Measurements from ENCODE around the gene XYLT1. TPM values are rescaled to one million over a fixed set of nuclear protein-coding genes. Genes with fewer than 3 reads are reported as not detected.

Gene XYLT1
- total RNA-seq, 1 experiment from 2014 or later = not detected

DNA sequence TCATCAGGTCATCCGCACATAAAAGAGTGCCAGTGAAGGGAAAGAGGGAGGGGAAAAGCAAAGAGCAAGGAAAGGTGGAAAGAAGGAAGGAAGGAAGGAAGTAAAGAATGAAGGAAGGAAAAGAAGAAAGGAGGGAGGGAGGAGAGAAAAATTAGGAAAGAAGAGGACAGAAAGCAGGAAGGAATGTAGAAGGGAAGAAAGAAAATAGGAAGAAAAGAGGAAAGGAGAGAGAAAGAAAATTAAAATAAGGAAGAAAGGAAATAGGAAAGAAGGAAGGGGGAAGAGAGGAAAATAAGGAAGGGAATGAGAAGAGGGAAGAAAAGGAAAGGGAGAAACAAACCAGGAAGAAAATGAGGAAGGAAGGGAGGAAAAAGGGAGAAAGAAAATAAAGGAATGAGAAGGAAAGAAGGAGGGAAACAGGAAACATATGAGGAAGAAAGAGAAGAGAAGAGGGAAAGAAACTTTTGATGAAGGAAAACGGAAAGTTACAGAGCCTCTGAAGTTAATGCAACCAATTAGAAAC, 212.6 kb downstream of the XYLT1 start:
- ATAC-seq (no peak), DNase-seq (no peak)
- no peak overlapping the region for H3K27ac ChIP-seq (ENCODE audit: low read length)
- no peaks in the 10 kb centered on the region for H3K36me3 ChIP-seq (ENCODE audit: low read depth, low read length)
- intact Hi-C loops (cut with micrococcal nuclease) = no loop called here
- H3K4me2 ChIP-seq (ENCODE audit: low read length) = no peak overlapping the region
- H3K27me3 ChIP-seq (ENCODE audit: low read length) = no peaks in the 10 kb centered on the region
- no TSS peak for BruUV-seq (replicated peaks)
- ChIA-PET CTCF (no interaction called here), POLR2A (ENCODE audit: unreplicated experiment) (no interaction called here)
- no peak overlapping the region for H3K4me3 ChIP-seq (ENCODE audit: low read length)
- H3K79me2 ChIP-seq (ENCODE audit: low read length) = no peaks in the 10 kb centered on the region
- H4K20me1 ChIP-seq (ENCODE audit: low read length) = no peaks in the 10 kb centered on the region
- H2AFZ ChIP-seq (ENCODE audit: low read length) = no peak overlapping the region
- no peaks in the 10 kb centered on the region for H3K9me2 ChIP-seq (replicated peaks; ENCODE audit: low read length)
- no peaks in the 10 kb centered on the region for H3K9me3 ChIP-seq (ENCODE audit: low read length)
- TF ChIP-seq EZH2phosphoT487 (IDR thresholded peaks at IDR 0.05; ENCODE audit: borderline replicate concordance, low read length) = no peak
- TF ChIP-seq, protein P1, sequence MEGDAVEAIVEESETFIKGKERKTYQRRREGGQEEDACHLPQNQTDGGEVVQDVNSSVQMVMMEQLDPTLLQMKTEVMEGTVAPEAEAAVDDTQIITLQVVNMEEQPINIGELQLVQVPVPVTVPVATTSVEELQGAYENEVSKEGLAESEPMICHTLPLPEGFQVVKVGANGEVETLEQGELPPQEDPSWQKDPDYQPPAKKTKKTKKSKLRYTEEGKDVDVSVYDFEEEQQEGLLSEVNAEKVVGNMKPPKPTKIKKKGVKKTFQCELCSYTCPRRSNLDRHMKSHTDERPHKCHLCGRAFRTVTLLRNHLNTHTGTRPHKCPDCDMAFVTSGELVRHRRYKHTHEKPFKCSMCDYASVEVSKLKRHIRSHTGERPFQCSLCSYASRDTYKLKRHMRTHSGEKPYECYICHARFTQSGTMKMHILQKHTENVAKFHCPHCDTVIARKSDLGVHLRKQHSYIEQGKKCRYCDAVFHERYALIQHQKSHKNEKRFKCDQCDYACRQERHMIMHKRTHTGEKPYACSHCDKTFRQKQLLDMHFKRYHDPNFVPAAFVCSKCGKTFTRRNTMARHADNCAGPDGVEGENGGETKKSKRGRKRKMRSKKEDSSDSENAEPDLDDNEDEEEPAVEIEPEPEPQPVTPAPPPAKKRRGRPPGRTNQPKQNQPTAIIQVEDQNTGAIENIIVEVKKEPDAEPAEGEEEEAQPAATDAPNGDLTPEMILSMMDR (conservative IDR thresholded peaks at IDR 0.05; ENCODE audit: low read depth, low read length) = no peak
- no peak for TF ChIP-seq EZH2 (IDR thresholded peaks at IDR 0.05; ENCODE audit: low read length, unreplicated experiment)
- H3K4me1 ChIP-seq (ENCODE audit: insufficient read depth, low read length) = no peaks in the 10 kb centered on the region
- H3K9ac ChIP-seq (ENCODE audit: low read length) = no peak overlapping the region
- H3F3A ChIP-seq (ENCODE audit: low read length, unreplicated experiment) = no peaks in the 10 kb centered on the region

DNA sequence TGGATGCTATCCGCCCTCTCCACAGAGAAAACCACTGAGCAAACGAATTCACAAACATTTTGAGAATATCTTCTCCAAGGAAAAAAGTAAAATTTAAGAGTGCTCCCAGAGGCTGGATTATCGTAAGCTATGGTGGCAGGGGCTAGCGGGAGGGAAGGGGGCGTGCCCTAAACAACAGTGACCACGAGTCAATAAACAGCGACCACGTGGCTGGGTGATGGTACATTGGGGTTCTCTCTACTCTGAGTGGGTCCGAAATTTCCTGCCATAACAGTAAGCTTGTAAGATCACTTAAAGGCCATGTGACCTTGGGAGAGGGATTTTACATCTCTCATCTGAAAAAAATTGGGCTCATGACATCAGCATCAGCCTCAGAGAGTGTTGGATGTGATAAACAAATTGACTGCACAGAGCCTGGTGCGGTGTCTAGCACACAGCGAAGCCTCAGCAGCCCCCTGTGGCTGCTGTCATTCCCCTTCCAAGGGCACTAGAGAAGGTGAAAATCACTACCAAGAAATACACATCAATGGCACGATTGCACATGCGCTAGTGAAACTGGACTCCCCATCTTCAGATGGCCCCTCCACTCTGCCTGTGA, 213.2 kb downstream of the XYLT1 start:
- H3F3A ChIP-seq (ENCODE audit: low read length, unreplicated experiment) = no peaks in the 10 kb centered on the region
- TF ChIP-seq, protein P1 (conservative IDR thresholded peaks at IDR 0.05; ENCODE audit: low read depth, low read length) = no peak
- TF ChIP-seq EZH2 (IDR thresholded peaks at IDR 0.05; ENCODE audit: low read length, unreplicated experiment) = no peak
- no peak for TF ChIP-seq EZH2phosphoT487 (IDR thresholded peaks at IDR 0.05; ENCODE audit: borderline replicate concordance, low read length)
- H3K36me3 ChIP-seq (ENCODE audit: low read depth, low read length) = no peaks in the 10 kb centered on the region
- H3K27me3 ChIP-seq (ENCODE audit: low read length) = no peaks in the 10 kb centered on the region
- no peak overlapping the region for H3K9ac ChIP-seq (ENCODE audit: low read length)
- no peaks in the 10 kb centered on the region for H3K9me3 ChIP-seq (ENCODE audit: low read length)
- H3K4me3 ChIP-seq (ENCODE audit: low read length) = no peak overlapping the region
- no peaks in the 10 kb centered on the region for H3K4me1 ChIP-seq (ENCODE audit: insufficient read depth, low read length)
- no peak overlapping the region for H2AFZ ChIP-seq (ENCODE audit: low read length)
- H3K27ac ChIP-seq (ENCODE audit: low read length) = no peak overlapping the region
- H3K79me2 ChIP-seq (ENCODE audit: low read length) = no peaks in the 10 kb centered on the region
- H3K4me2 ChIP-seq (ENCODE audit: low read length) = no peak overlapping the region
- BruUV-seq (replicated peaks) = no TSS peak
- no peak for DNase-seq
- intact Hi-C loops (cut with micrococcal nuclease) = no loop called here
- no peaks in the 10 kb centered on the region for H3K9me2 ChIP-seq (replicated peaks; ENCODE audit: low read length)
- POLR2A ChIA-PET (ENCODE audit: unreplicated experiment) = no interaction called here
- CTCF ChIA-PET = no interaction called here
- ATAC-seq = no peak
- no peaks in the 10 kb centered on the region for H4K20me1 ChIP-seq (ENCODE audit: low read length)

DNA sequence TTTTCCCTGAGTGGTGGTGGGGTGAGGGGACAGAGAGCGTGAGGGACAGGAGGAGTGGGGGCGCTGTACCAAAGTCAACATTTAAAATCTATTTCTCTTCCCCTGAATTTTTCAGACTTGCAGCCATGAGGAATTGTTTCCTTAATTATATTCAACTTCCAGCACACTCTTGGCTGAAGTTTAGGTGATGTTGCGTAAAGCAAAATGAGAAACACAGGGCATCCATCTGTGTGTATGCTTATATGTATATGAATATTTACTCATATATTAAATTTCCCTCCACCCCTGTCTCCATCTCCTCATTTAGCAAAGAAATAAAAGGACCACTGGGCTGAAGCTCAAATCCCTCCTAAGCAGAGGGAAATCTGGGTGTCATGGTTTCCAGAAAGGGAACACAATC, 218.1 kb downstream of the XYLT1 start:
- Histone ChIP-seq H3K27me3 (ENCODE audit: low read length) (no peaks in the 10 kb centered on the region), H3K9me3 (ENCODE audit: low read length) (no peaks in the 10 kb centered on the region), H3K9me2 (replicated peaks; ENCODE audit: low read length) (no peaks in the 10 kb centered on the region), H3K79me2 (ENCODE audit: low read length) (no peaks in the 10 kb centered on the region), H3F3A (ENCODE audit: low read length, unreplicated experiment) (no peaks in the 10 kb centered on the region), H3K4me2 (ENCODE audit: low read length) (no peak overlapping the region), H3K36me3 (ENCODE audit: low read depth, low read length) (no peaks in the 10 kb centered on the region), H4K20me1 (ENCODE audit: low read length) (no peaks in the 10 kb centered on the region), H3K4me3 (ENCODE audit: low read length) (no peak overlapping the region), H2AFZ (ENCODE audit: low read length) (no peak overlapping the region), H3K9ac (ENCODE audit: low read length) (no peak overlapping the region), H3K4me1 (ENCODE audit: insufficient read depth, low read length) (no peaks in the 10 kb centered on the region), H3K27ac (ENCODE audit: low read length) (no peak overlapping the region)
- DNase-seq = no peak
- BruUV-seq (replicated peaks) = no TSS peak
- POLR2A ChIA-PET (ENCODE audit: unreplicated experiment) = no interaction called here
- TF ChIP-seq EZH2 (IDR thresholded peaks at IDR 0.05; ENCODE audit: low read length, unreplicated experiment) (no peak), EZH2phosphoT487 (IDR thresholded peaks at IDR 0.05; ENCODE audit: borderline replicate concordance, low read length) (no peak)
- TF ChIP-seq, protein P1 (conservative IDR thresholded peaks at IDR 0.05; ENCODE audit: low read depth, low read length) = no peak
- intact Hi-C loops (cut with micrococcal nuclease) = no loop called here
- ATAC-seq = no peak
- CTCF ChIA-PET = no interaction called here
